ENCODE results near the gene SALL1. TPM values are rescaled to one million over a fixed set of nuclear protein-coding genes. Genes with fewer than 3 reads are reported as not detected.

The SALL1 gene
- total and polyA plus RNA-seq, 4 donors, result 0.06 TPM; not detected in 3

GRCh38 chr16:51139568-51139967 is 11.5 kb downstream of the SALL1 start:
- Histone ChIP-seq H3K36me3 (ENCODE audit: control insufficient read depth in 4 of 4, insufficient read depth in 4 of 4, low read length in 4 of 4) (no peaks in the 10 kb centered on the region), H3K9ac (ENCODE audit: insufficient read depth in 1 of 2, low read length in 2 of 2) (no peak overlapping the region), H3K4me3 (no peak overlapping the region), H3K4me1 (ENCODE audit: control insufficient read depth in 5 of 5, insufficient read depth in 5 of 5, low read length in 5 of 5) (no peaks in the 10 kb centered on the region), H3K27me3 (ENCODE audit: control insufficient read depth in 3 of 3, insufficient read depth in 3 of 3, low read length in 2 of 3) (peaks cover 0 to 76% (median 50%) of the 10 kb centered on the region in 3 donors), H3K9me3 (ENCODE audit: control insufficient read depth in 4 of 4, insufficient read depth in 3 of 4, low read length in 3 of 4) (peaks cover 0 to 18% (median 0%) of the 10 kb centered on the region in 4 donors), H3K27ac (ENCODE audit: low read depth in 1 of 2, low read length in 1 of 2) (no peak overlapping the region)
- DNase-seq (no peak), ATAC-seq (ENCODE audit: insufficient read depth, low FRiP score) (no peak)
- 92 to 93% methylated on average over 11 of the region's 11 CpGs for WGBS, 2 donors
- no peak for TF ChIP-seq CTCF (IDR thresholded peaks at IDR 0.05; ENCODE audit: control extremely low read depth, extremely low read depth)

- no peak overlapping the region for H3K27ac ChIP-seq (ENCODE audit: low read depth in 1 of 2, low read length in 1 of 2)
- no peak for TF ChIP-seq CTCF (IDR thresholded peaks at IDR 0.05; ENCODE audit: control extremely low read depth, extremely low read depth)
Measured at GRCh38 chr16:51138178-51138577, 12.9 kb downstream of the SALL1 start.

GRCh38 chr16:51137097-51137496 is 14.0 kb downstream of the SALL1 start:
- ATAC-seq (ENCODE audit: insufficient read depth, low FRiP score), result no peak
- Histone ChIP-seq H3K27ac (ENCODE audit: low read depth in 1 of 2, low read length in 1 of 2) (no peak overlapping the region), H3K27me3 (ENCODE audit: control insufficient read depth in 3 of 3, insufficient read depth in 3 of 3, low read length in 2 of 3) (peaks cover 1 to 73% (median 37%) of the 10 kb centered on the region in 3 donors), H3K4me3 (no peak overlapping the region), H3K9ac (ENCODE audit: insufficient read depth in 1 of 2, low read length in 2 of 2) (no peak overlapping the region), H3K4me1 (ENCODE audit: control insufficient read depth in 5 of 5, insufficient read depth in 5 of 5, low read length in 5 of 5) (peaks cover 0 to 4% (median 0%) of the 10 kb centered on the region in 5 donors), H3K36me3 (ENCODE audit: control insufficient read depth in 4 of 4, insufficient read depth in 4 of 4, low read length in 4 of 4) (no peaks in the 10 kb centered on the region), H3K9me3 (ENCODE audit: control insufficient read depth in 4 of 4, insufficient read depth in 3 of 4, low read length in 3 of 4) (peaks cover 0 to 18% (median 0%) of the 10 kb centered on the region in 4 donors)
- no peak for TF ChIP-seq CTCF (IDR thresholded peaks at IDR 0.05; ENCODE audit: control extremely low read depth, extremely low read depth)
- no peak for DNase-seq
- 83 to 90% methylated on average over 18 of the region's 18 CpGs for whole genome bisulfite sequencing, 2 donors

More at GRCh38 chr16:51138178-51138577, 12.9 kb downstream of the SALL1 start:
- ATAC-seq (ENCODE audit: insufficient read depth, low FRiP score) (no peak), DNase-seq (no peak)
- peaks cover 0 to 18% (median 0%) of the 10 kb centered on the region in 4 donors for H3K9me3 ChIP-seq (ENCODE audit: control insufficient read depth in 4 of 4, insufficient read depth in 3 of 4, low read length in 3 of 4)
- no peak overlapping the region for H3K4me3 ChIP-seq
- peaks cover 0 to 4% (median 0%) of the 10 kb centered on the region in 5 donors for H3K4me1 ChIP-seq (ENCODE audit: control insufficient read depth in 5 of 5, insufficient read depth in 5 of 5, low read length in 5 of 5)
- no peak overlapping the region for H3K9ac ChIP-seq (ENCODE audit: insufficient read depth in 1 of 2, low read length in 2 of 2)
- 79 to 85% methylated on average over 10 of the region's 10 CpGs for WGBS, 2 donors
- H3K27me3 ChIP-seq (ENCODE audit: control insufficient read depth in 3 of 3, insufficient read depth in 3 of 3, low read length in 2 of 3), result peaks cover 0 to 75% (median 47%) of the 10 kb centered on the region in 3 donors
- no peaks in the 10 kb centered on the region for H3K36me3 ChIP-seq (ENCODE audit: control insufficient read depth in 4 of 4, insufficient read depth in 4 of 4, low read length in 4 of 4)

- Histone ChIP-seq H3K36me3 (ENCODE audit: control insufficient read depth in 4 of 4, insufficient read depth in 4 of 4, low read length in 4 of 4) (no peaks in the 10 kb centered on the region), H3K4me3 (no peak overlapping the region), H3K27me3 (ENCODE audit: control insufficient read depth in 3 of 3, insufficient read depth in 3 of 3, low read length in 2 of 3) (peaks cover 3 to 74% (median 29%) of the 10 kb centered on the region in 3 donors), H3K4me1 (ENCODE audit: control insufficient read depth in 5 of 5, insufficient read depth in 5 of 5, low read length in 5 of 5) (peaks cover 0 to 4% (median 0%) of the 10 kb centered on the region in 5 donors), H3K9ac (ENCODE audit: insufficient read depth in 1 of 2, low read length in 2 of 2) (no peak overlapping the region), H3K27ac (ENCODE audit: low read depth in 1 of 2, low read length in 1 of 2) (no peak overlapping the region), H3K9me3 (ENCODE audit: control insufficient read depth in 4 of 4, insufficient read depth in 3 of 4, low read length in 3 of 4) (peaks cover 0 to 13% (median 0%) of the 10 kb centered on the region in 4 donors)
- DNase-seq, result no peak
- no peak for TF ChIP-seq CTCF (IDR thresholded peaks at IDR 0.05; ENCODE audit: control extremely low read depth, extremely low read depth)
- ATAC-seq (ENCODE audit: insufficient read depth, low FRiP score), result no peak
- WGBS, 2 donors, result 15 to 21% methylated on average over 34 of the region's 34 CpGs
Measured at GRCh38 chr16:51134876-51135275, 16.2 kb downstream of the SALL1 start.

Data from lung (tissue), 12 donors.